Endothelial cell of umbilical vein (primary cell): ENCODE measurements around the gene SLC14A1. TPM values are rescaled to one million over a fixed set of nuclear protein-coding genes. Genes with fewer than 3 reads are reported as not detected.

ENCODE experiments used
- BruUV-seq: library from RNA; stranded (reverse); fragments of 400-500 nt; replicated peaks from 2 replicates; lab custom pipeline; 2021; lab: Mats Ljungman, UMichigan
- CTCF ChIA-PET: fragments of 300-600, 350-600 bp; sonication (Branson Sonifier 250); formaldehyde crosslinking; loops from one replicate; lab custom pipeline; 2021; ENCODE audit warnings: antibody characterized with exemption, inconsistent platforms; lab: Charles Lee
- POLR2A ChIA-PET: fragments of 300-600, 350-600 bp; sonication (Branson Sonifier 250); formaldehyde crosslinking; loops from one replicate; lab custom pipeline; 2021; ENCODE audit warnings: antibody characterized with exemption, inconsistent platforms; lab: Charles Lee
- DNase-seq: peaks from one replicate; pipeline ENCODE4 v3.0.0-alpha.2; 2011; ENCODE audit warnings: low read depth, low spot score
- FAIRE-seq: peaks from 2 replicates; lab custom pipeline; 2011; peaks lifted over from hg19 to GRCh38; lab: Jason Lieb, UNC
- H2AFZ ChIP-seq: 2 replicates; pipeline ENCODE4 v1.6.0; 2012; ENCODE audit warnings: low read depth, low read length, control low read depth, inconsistent platforms
- H3K27ac ChIP-seq: 2 replicates; pipeline ENCODE4 v1.5.1; 2011; ENCODE audit warnings: low read depth, mild to moderate bottlenecking, control low read depth, low read length, moderate library complexity; ENCODE audit not compliant: insufficient read depth
- H3K27me3 ChIP-seq, 2 experiments: 2 replicates each; pipeline versions ENCODE4 v1.6.0 to v1.6.1; 2011; ENCODE audit warnings: low read length in 2 of 2, mixed read lengths in 1 of 2; ENCODE audit not compliant: control insufficient read depth in 2 of 2, insufficient read depth in 2 of 2
- H3K36me3 ChIP-seq, 2 experiments: 2 replicates in 1 of 2; 3 replicates in 1 of 2; pipeline ENCODE4 v1.5.1; 2011; ENCODE audit warnings: low read length in 2 of 2, mild to moderate bottlenecking in 1 of 2, moderate library complexity in 1 of 2; ENCODE audit not compliant: control insufficient read depth in 2 of 2, insufficient read depth in 2 of 2; ENCODE audit errors: extremely low read depth in 1 of 2
- H3K4me1 ChIP-seq: 3 replicates; pipeline ENCODE4 v1.5.1; 2011; ENCODE audit warnings: mild to moderate bottlenecking, low read length; ENCODE audit not compliant: control insufficient read depth, insufficient read depth; ENCODE audit errors: extremely low read depth
- H3K4me2 ChIP-seq: 2 replicates; pipeline ENCODE4 v1.6.1; 2011; ENCODE audit warnings: low read length, control low read depth, mixed read lengths; ENCODE audit not compliant: insufficient read depth
- H3K4me3 ChIP-seq, 3 experiments: fragments of 200-600 bp in 1 of 3; sonication (generic), shearing (Covaris generic) in 1 of 3; replicated peaks in 1 of 3; 2 replicates each; pipeline ENCODE4 v1.5.1; 2011 to 2016; ENCODE audit warnings: control low read depth in 3 of 3, low read length in 3 of 3, mild to moderate bottlenecking in 2 of 3, inconsistent platforms in 1 of 3, low read depth in 1 of 3, moderate library complexity in 1 of 3; ENCODE audit not compliant: insufficient read depth in 1 of 3
- H3K79me2 ChIP-seq: 2 replicates; pipeline ENCODE4 v1.6.0; 2012; ENCODE audit warnings: low read length, inconsistent platforms; ENCODE audit not compliant: control insufficient read depth, insufficient read depth
- H3K9ac ChIP-seq: replicated peaks from 2 replicates; pipeline ENCODE3; 2011; ENCODE audit warnings: low read length, control low read depth; ENCODE audit not compliant: insufficient read depth; ENCODE audit errors: extremely low read depth
- H3K9me1 ChIP-seq: replicated peaks from 3 replicates; pipeline ENCODE4 v1.6.0; 2011; ENCODE audit warnings: mild to moderate bottlenecking, low read length; ENCODE audit not compliant: control insufficient read depth, insufficient read depth; ENCODE audit errors: extremely low read depth
- H3K9me3 ChIP-seq: replicated peaks from 2 replicates; pipeline ENCODE4 v1.5.1; 2012; ENCODE audit warnings: low read length, inconsistent platforms; ENCODE audit not compliant: control insufficient read depth, insufficient read depth
- H4K20me1 ChIP-seq: replicated peaks from 2 replicates; pipeline ENCODE3; 2011; ENCODE audit warnings: mild to moderate bottlenecking, low read length; ENCODE audit not compliant: control insufficient read depth, insufficient read depth; ENCODE audit errors: extremely low read depth
- EZH2 ChIP-seq: IDR thresholded peaks from 2 replicates; pipeline ENCODE4 v1.6.1; 2012; ENCODE audit warnings: borderline replicate concordance, low read depth, mild to moderate bottlenecking, moderate library complexity, low read length, inconsistent platforms; ENCODE audit not compliant: severe bottlenecking
- FOS ChIP-seq: IDR thresholded peaks from 2 replicates; pipeline ENCODE4 v1.6.1; 2011; ENCODE audit warnings: mild to moderate bottlenecking, low read length, moderate library complexity, borderline replicate concordance; ENCODE audit not compliant: insufficient read depth
- GATA2 ChIP-seq: IDR thresholded peaks from 2 replicates; pipeline ENCODE4 v1.7.0; 2011; ENCODE audit warnings: low read depth, mild to moderate bottlenecking, moderate library complexity, mixed read lengths, low read length; ENCODE audit not compliant: insufficient read length, insufficient read depth
- JUN ChIP-seq: IDR thresholded peaks from 2 replicates; pipeline ENCODE4 v1.6.1; 2011; ENCODE audit warnings: borderline replicate concordance, low read depth; ENCODE audit not compliant: insufficient read length, insufficient read depth
- MYC ChIP-seq: IDR thresholded peaks from one replicate; pipeline ENCODE4 v1.6.1; 2011; ENCODE audit warnings: mild to moderate bottlenecking, low read depth, low read length
- POLR2A ChIP-seq: IDR thresholded peaks from 2 replicates; pipeline ENCODE4 v1.6.1; 2012; ENCODE audit warnings: low read depth, mild to moderate bottlenecking, control low read depth, low read length
- POLR2AphosphoS5 ChIP-seq: IDR thresholded peaks from 2 replicates; pipeline ENCODE4 v1.6.1; 2012; ENCODE audit warnings: low read depth, mild to moderate bottlenecking, control low read depth, low read length, moderate library complexity; ENCODE audit not compliant: insufficient read depth
- dilution Hi-C: fragments of 300-500 bp; cut with MboI; formaldehyde crosslinking; loops from one replicate; pipeline ENCODE4 v1.15.0; 2019; ENCODE audit warnings: low sequenced_read_pairs; ENCODE audit not compliant: extremely low pct_ligation_motif_present
- intact Hi-C: fragments of 100-400 bp; cut with micrococcal nuclease; formaldehyde crosslinking; loops from one replicate; pipeline ENCODE4 v1.10.0; 2022
- polyA plus RNA-seq, 4 experiments: library from polyadenylated mRNA; depleted of rRNA in 3 of 4; stranded (reverse) in 3 of 4; unstranded in 1 of 4; fragments of >200 nt; gene quantifications; 2 replicates each; pipeline versions ENCODE4 v1.2.1 to v1.2.3, GENCODE V29; 2011 to 2012; ENCODE audit warnings: missing spikeins in 1 of 4
- total RNA-seq: library from RNA; stranded (reverse); gene quantifications from 2 replicates; pipeline ENCODE4 v1.2.3, GENCODE V29; 2021
- TF ChIP-seq, protein P1 (sequence below), 2 donors: IDR thresholded peaks; 1 replicate in 1 of 2; 2 replicates in 1 of 2; pipeline ENCODE4 v1.5.1; 2011; ENCODE audit warnings: low read length in 2 of 2, mild to moderate bottlenecking in 2 of 2, moderate library complexity in 2 of 2, control low read depth in 1 of 2, inconsistent platforms in 1 of 2, low read depth in 1 of 2; ENCODE audit not compliant: insufficient read depth in 1 of 2; ENCODE audit errors: extremely low read depth in 1 of 2
- TF ChIP-seq, protein P2 (sequence below): IDR thresholded peaks from 2 replicates; pipeline ENCODE4 v1.6.1; 2011; ENCODE audit not compliant: insufficient read depth, insufficient read length

Gene SLC14A1
- total and polyA plus RNA-seq, 2 donors (not counting 3 experiments of a cell fraction or from before 2014, with no cell fraction given) = not detected

DNA sequence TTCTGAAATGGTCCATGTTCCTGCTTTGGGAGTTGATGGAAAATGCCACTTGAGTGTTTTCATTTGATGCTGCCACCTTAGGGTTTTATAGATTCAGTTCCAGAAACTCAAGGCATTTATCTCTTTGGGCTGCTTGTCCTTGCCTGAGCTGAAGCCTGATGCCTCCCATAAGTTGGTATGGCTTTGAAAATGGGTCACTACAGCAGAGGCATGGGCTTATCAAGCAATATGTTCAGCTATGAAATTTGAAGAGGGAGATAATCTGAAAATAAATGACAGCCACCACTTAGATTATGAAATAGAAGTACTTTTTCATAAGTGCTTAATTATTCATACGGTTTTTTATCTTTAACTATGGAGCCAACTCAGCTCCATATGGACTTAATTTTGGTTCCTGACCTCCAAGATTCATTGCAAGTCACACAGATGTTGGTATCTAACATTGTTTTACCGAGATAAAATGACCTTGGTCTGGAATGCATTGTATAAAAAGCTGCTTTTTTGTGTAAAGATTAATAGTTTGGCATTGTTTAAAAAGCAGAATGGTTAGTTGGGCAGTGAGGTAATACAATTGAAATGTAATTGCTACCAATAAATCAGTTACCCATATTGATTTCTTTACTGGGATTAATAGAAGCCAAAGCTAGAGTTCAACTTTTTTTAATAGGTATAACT, 4.5 kb downstream of the SLC14A1 start:
- Histone ChIP-seq H3K27me3 (peaks cover 19 to 43% of the 10 kb centered on the region in 2 experiments), H4K20me1 (no peaks in the 10 kb centered on the region), H3K4me2 (no peak overlapping the region), H3K9ac (no peak overlapping the region), H3K9me1 (no peaks in the 10 kb centered on the region), H3K4me3 (no peak overlapping the region), H3K4me1 (no peaks in the 10 kb centered on the region), H2AFZ (no peak overlapping the region), H3K36me3 (no peaks in the 10 kb centered on the region), H3K9me3 (no peaks in the 10 kb centered on the region), H3K79me2 (no peaks in the 10 kb centered on the region), H3K27ac (no peak overlapping the region)
- no peak for DNase-seq
- dilution Hi-C loops (no loop called here), intact Hi-C loops (no loop called here)
- no TSS peak for BruUV-seq
- no peak for FAIRE-seq
- ChIA-PET CTCF (interaction anchor here (1.0 to 15.3 kb wide), 4 partner anchors 10 to 151 kb away, joined by 3 to 307 read pairs (median 6); no protein-coding TSS in a partner anchor), POLR2A (no interaction called here)
- TF ChIP-seq FOS (no peak), EZH2 (no peak), MYC (no peak), POLR2A (no peak), POLR2AphosphoS5 (no peak), JUN (no peak), GATA2 (no peak)
- TF ChIP-seq, protein P1, sequence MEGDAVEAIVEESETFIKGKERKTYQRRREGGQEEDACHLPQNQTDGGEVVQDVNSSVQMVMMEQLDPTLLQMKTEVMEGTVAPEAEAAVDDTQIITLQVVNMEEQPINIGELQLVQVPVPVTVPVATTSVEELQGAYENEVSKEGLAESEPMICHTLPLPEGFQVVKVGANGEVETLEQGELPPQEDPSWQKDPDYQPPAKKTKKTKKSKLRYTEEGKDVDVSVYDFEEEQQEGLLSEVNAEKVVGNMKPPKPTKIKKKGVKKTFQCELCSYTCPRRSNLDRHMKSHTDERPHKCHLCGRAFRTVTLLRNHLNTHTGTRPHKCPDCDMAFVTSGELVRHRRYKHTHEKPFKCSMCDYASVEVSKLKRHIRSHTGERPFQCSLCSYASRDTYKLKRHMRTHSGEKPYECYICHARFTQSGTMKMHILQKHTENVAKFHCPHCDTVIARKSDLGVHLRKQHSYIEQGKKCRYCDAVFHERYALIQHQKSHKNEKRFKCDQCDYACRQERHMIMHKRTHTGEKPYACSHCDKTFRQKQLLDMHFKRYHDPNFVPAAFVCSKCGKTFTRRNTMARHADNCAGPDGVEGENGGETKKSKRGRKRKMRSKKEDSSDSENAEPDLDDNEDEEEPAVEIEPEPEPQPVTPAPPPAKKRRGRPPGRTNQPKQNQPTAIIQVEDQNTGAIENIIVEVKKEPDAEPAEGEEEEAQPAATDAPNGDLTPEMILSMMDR (IDR thresholded peaks at IDR 0.05; ENCODE audit: extremely low read depth in 1 of 2, insufficient read depth in 1 of 2, low read depth in 1 of 2, low read length in 2 of 2) = no peak
- TF ChIP-seq, protein P2, sequence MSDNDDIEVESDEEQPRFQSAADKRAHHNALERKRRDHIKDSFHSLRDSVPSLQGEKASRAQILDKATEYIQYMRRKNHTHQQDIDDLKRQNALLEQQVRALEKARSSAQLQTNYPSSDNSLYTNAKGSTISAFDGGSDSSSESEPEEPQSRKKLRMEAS = no peak
